ENCODE results near the gene PRDM5.
A peak's percentile ranks its signal among the peaks of the same experiment; 100 is the strongest.
"Not testable (repeated sequence)": the region's sequence is repeated elsewhere in the genome, so short reads cannot be mapped to it uniquely, and the experiment has no call there.

PRDM5 gene

GRCh38 chr4:120741636-120742035, 180.9 kb downstream of the PRDM5 start:
- not testable (repeated sequence) for DNase-seq

GRCh38 chr4:120736312-120736711, 186.2 kb downstream of the PRDM5 start:
- DNase-seq = no peak

GRCh38 chr4:120733968-120734367, 188.6 kb downstream of the PRDM5 start:
- DNase-seq = no peak

GRCh38 chr4:120733054-120733453, 189.5 kb downstream of the PRDM5 start:
- no peak for DNase-seq

- no peak for DNase-seq
Observed at GRCh38 chr4:120731561-120731960, 191.0 kb downstream of the PRDM5 start.

GRCh38 chr4:120730777-120731320, 191.7 kb downstream of the PRDM5 start:
- no peak for DNase-seq

GRCh38 chr4:120728892-120729675, 193.4 kb downstream of the PRDM5 start:
- no peak for DNase-seq

- no peak for DNase-seq
Observed at GRCh38 chr4:120725639-120726580, 196.6 kb downstream of the PRDM5 start.

- DNase-seq = no peak
Observed at GRCh38 chr4:120724656-120725055, 197.9 kb downstream of the PRDM5 start.

- no peak for DNase-seq
Observed at GRCh38 chr4:120723986-120724385, 198.5 kb downstream of the PRDM5 start.

GRCh38 chr4:120723105-120723504, 199.4 kb downstream of the PRDM5 start:
- DNase-seq = no peak

GRCh38 chr4:120722655-120723054, 199.9 kb downstream of the PRDM5 start:
- DNase-seq = no peak

GRCh38 chr4:120720354-120720934, 202.1 kb downstream of the PRDM5 start:
- DNase-seq = no peak

GRCh38 chr4:120718979-120719566, 203.5 kb downstream of the PRDM5 start:
- peak; percentile 25 for DNase-seq

GRCh38 chr4:120716346-120716745, 206.2 kb downstream of the PRDM5 start:
- no peak for DNase-seq

GRCh38 chr4:120714417-120715010, 208.0 kb downstream of the PRDM5 start:
- DNase-seq = no peak

GRCh38 chr4:120709991-120710390, 212.5 kb downstream of the PRDM5 start:
- no peak for DNase-seq

GRCh38 chr4:120704538-120704937, 218.0 kb downstream of the PRDM5 start:
- no peak for DNase-seq

GRCh38 chr4:120703908-120704307, 218.6 kb downstream of the PRDM5 start:
- DNase-seq = no peak

GRCh38 chr4:120699354-120699753, 223.2 kb downstream of the PRDM5 start:
- DNase-seq = no peak

- no peak for DNase-seq
Observed at GRCh38 chr4:120694973-120695372, 227.6 kb downstream of the PRDM5 start.

- no peak for DNase-seq
Observed at GRCh38 chr4:120693816-120694215, 228.7 kb downstream of the PRDM5 start.
